ENCODE data around the gene ZNF660.

Gene ZNF660

DNA sequence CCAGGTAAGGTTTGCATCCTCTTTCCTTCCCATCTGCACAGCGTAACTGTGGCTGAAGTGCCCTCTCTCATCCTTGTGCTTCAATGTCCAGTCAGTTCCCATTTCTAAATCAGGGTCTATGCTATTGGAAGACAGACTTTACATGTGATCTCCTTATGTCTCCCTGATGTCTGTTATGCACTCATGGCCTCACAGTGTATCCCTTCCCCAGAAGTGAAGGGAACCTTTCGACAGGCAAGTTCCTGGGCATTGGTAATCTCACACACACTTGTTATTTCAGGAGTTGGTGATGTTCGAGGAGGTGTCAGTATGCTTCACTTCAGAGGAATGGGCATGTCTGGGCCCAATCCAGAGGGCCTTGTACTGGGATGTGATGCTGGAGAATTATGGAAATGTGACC is 47.4 kb downstream of the ZNF660 start:
- DNase-seq (ENCODE audit: low spot score) = no peak

DNA sequence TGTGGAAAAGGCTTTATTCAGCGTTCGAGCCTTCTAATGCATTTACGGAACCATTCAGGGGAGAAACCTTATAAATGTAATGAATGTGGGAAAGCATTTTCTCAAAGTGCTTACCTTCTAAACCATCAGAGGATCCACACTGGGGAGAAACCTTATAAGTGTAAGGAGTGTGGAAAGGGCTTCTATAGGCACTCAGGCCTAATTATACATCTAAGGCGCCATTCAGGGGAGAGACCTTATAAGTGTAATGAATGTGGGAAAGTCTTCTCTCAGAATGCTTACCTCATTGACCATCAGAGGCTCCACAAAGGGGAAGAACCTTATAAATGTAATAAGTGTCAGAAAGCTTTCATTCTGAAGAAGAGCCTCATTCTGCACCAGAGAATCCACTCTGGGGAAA is 57.6 kb downstream of the ZNF660 start:
- no peak for DNase-seq (ENCODE audit: low spot score)

DNA sequence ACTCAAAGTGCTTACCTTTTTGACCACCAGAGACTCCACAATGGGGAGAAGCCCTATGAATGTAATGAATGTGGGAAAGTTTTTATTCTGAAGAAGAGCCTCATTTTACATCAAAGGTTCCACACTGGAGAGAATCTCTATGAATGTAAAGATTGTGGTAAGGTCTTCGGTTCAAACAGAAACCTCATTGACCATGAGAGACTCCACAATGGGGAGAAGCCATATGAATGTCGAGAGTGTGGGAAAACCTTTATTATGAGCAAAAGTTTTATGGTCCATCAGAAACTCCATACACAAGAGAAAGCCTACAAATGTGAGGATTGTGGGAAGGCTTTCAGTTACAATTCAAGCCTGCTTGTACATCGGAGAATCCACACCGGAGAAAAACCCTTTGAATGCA is 58.3 kb downstream of the ZNF660 start:
- no peak for DNase-seq (ENCODE audit: low spot score)

DNA sequence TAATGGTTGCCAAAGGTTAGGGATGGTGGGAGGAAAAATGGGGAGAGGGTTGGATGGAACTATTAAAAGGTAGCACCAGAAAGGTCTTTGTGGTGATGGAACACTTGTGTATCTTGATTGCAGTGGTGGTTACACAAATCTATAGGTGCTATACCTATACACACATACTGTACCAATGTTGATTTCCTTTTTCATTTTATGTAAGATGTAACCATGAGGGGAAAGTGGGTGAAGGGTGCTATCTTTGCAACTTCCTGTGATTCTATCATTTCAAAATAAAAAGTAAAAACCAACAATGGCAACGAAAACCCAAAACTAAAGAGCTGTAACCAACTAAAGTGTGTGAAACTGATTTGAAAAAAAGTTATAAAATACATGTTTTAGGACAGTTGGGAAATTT is 63.0 kb downstream of the ZNF660 start:
- DNase-seq (ENCODE audit: low spot score) = no peak

DNA sequence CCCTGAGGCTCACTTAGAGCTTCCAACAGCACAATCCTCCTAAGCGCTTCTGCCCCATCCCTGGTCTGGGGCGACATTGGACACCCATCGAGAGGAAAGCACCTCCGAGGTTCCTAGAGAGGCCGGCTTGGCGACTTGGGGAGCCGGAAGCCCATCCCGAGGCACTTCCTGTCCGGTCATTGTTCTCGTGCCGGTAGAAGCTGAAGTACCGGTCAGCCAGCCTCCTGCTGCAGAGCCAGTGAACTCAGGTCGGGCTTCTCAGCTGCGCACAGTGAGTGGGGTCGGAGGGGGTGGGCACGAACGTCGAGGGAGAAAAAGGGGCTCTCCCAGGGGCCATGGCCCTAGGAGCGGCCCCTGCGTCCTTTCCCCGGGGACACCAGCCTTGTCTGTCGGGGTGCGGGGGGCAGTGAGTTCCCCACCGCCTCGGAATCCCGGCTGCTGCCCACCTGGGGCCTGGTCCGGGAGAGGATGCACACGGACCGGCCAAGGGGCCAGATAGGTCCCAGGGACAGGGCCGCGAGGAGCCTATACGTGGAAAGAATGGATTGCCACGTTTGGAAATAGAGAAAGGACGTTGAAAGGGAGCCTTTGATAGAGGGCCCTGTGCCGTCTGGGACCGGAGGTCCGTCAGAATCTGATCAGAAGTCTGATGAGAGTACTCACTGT is 63.9 kb downstream of the ZNF660 start, which contains the start of gene ZNF35:
TSS of gene ZNF35 (plus strand) at position 169 of the 666 bp plus-strand sequence. CDS start 2,336 bp downstream, outside the sequence.
- peak; percentile 88 for DNase-seq (ENCODE audit: low spot score)
